ENCODE results near the gene SMIM26. TPM values are rescaled to one million over a fixed set of nuclear protein-coding genes. Genes with fewer than 3 reads are reported as not detected.
A peak's percentile ranks its signal among the peaks of the same experiment; 100 is the strongest.

Gene SMIM26
- total and polyA plus RNA-seq, 2 of the 13 experiments (the other 11 are each of a cell fraction or from before 2014, with no cell fraction given), result 214 to 249 TPM

- peak overlapping the region; percentile 74 for H2AFZ ChIP-seq (ENCODE audit: low read length)
- 9% methylated on average over 18 of the region's 18 CpGs for WGBS (ENCODE audit: low lambda C conversion rate)
- H3K9me3 ChIP-seq (ENCODE audit: low read length), result no peaks in the 10 kb centered on the region
- ChIA-PET POLR2A (interaction anchor here (0.9 to 1.5 kb wide), 3 partner anchors 24 to 122 kb away, joined by 4 to 6 read pairs (median 5); partner anchors contain the start of genes DZANK1, POLR3F and SEC23B), CTCF (ENCODE audit: low intra/inter-chr PET ratio, low total read pairs) (no interaction called here)
- peak overlapping the region; percentile 67 to 80 (median 80) for H3K4me3 ChIP-seq (replicated peaks in 1 of 3; ENCODE audit: insufficient read depth in 1 of 3, low read depth in 2 of 3, low read length in 3 of 3)
- intact Hi-C loops (cut with micrococcal nuclease; ENCODE audit: unreplicated experiment) (loop anchor here (5.0 kb wide), 2 partner anchors 121 to 204 kb away; partner anchors contain the start of genes DZANK1 and POLR3F), in situ Hi-C loops (cut with HindIII; ENCODE audit: extremely low pct_ligation_motif_present, low pct_unique_long_range_greater_than_20kb) (no loop called here)
- ATAC-seq (peak; percentile 16), FAIRE-seq (no peak), DNase-seq (ENCODE audit: low spot score) (no peak)
- TSS peak; percentile 54 for BruUV-seq (replicated peaks)
- peak overlapping the region; percentile 95 for H3K4me2 ChIP-seq (ENCODE audit: low read depth, low read length)
- H3K79me2 ChIP-seq (ENCODE audit: insufficient read depth, low read length), result peaks cover 4% of the 10 kb centered on the region
- H4K20me1 ChIP-seq (ENCODE audit: insufficient read depth, low read length), result no peaks in the 10 kb centered on the region
- peaks cover 50% of the 10 kb centered on the region for H3K4me1 ChIP-seq (ENCODE audit: insufficient read depth, low read length)
- H3K27ac ChIP-seq (ENCODE audit: extremely low read length, insufficient read depth, low read length), result peak overlapping the region; percentile 36
- peak overlapping the region; percentile 74 for H3K9ac ChIP-seq (ENCODE audit: insufficient read depth, low read depth, low read length)
- H3K36me3 ChIP-seq (replicated peaks in 1 of 2; ENCODE audit: control insufficient read depth in 1 of 2, insufficient read depth in 2 of 2, low read length in 2 of 2), result 0 out of 5 replicates have a peak, but pooled peaks cover 0 to under 1% of the 10 kb centered on the region in 2 experiments
- no peaks in the 10 kb centered on the region for H3K27me3 ChIP-seq (ENCODE audit: control insufficient read depth in 1 of 2, insufficient read depth in 2 of 2, low read length in 2 of 2)
- no peak for TF ChIP-seq ZBTB33 (CRISPR knock-in tag; IDR thresholded peaks at IDR 0.05)
- TF ChIP-seq MXD4 (CRISPR knock-in tag; IDR thresholded peaks at IDR 0.05), result no peak
- no peak for TF ChIP-seq TRIM24 (CRISPR knock-in tag; IDR thresholded peaks at IDR 0.05)
- no peak for TF ChIP-seq MAX (IDR thresholded peaks at IDR 0.05)
- no peak for TF ChIP-seq ZNF777 (CRISPR knock-in tag; IDR thresholded peaks at IDR 0.05)
- 0 out of 2 replicates have a peak, but pooled peaks have one; percentile 44 for TF ChIP-seq ZNF350 (CRISPR knock-in tag; IDR thresholded peaks at IDR 0.05; ENCODE audit: borderline replicate concordance, low read depth)
- TF ChIP-seq PRDM15 (CRISPR knock-in tag; IDR thresholded peaks at IDR 0.05), result no peak
- TF ChIP-seq ZNF501 (CRISPR knock-in tag; IDR thresholded peaks at IDR 0.05), result 0 out of 2 replicates have a peak, but pooled peaks have one; percentile 3
- no peak for TF ChIP-seq STAG1 (CRISPR knock-in tag; IDR thresholded peaks at IDR 0.05)
- TF ChIP-seq CBX2 (IDR thresholded peaks at IDR 0.05; ENCODE audit: low read depth, low read length), result no peak
- TF ChIP-seq CBX2 (CRISPR knock-in tag; IDR thresholded peaks at IDR 0.05; ENCODE audit: low read depth), result no peak
- no peak for TF ChIP-seq GATAD1 (CRISPR knock-in tag; IDR thresholded peaks at IDR 0.05)
- no peak for TF ChIP-seq AKAP8 (CRISPR knock-in tag; IDR thresholded peaks at IDR 0.05)
- peak; percentile 50 for TF ChIP-seq MED8 (CRISPR knock-in tag; IDR thresholded peaks at IDR 0.05; ENCODE audit: insufficient replicate concordance)
- no peak for TF ChIP-seq MTA1 (CRISPR knock-in tag; IDR thresholded peaks at IDR 0.05; ENCODE audit: borderline replicate concordance)
- TF ChIP-seq BORCS8-MEF2B (CRISPR knock-in tag; IDR thresholded peaks at IDR 0.05), result no peak
- TF ChIP-seq ZBTB26 (CRISPR knock-in tag; IDR thresholded peaks at IDR 0.05; ENCODE audit: borderline replicate concordance), result no peak
- TF ChIP-seq SOX6 (IDR thresholded peaks at IDR 0.05), result no peak
- TF ChIP-seq SOX6 (CRISPR knock-in tag; IDR thresholded peaks at IDR 0.05), result peak; percentile 30; the same call in 1 of the 2 replicates
- no peak for TF ChIP-seq ZNF3 (CRISPR knock-in tag; IDR thresholded peaks at IDR 0.05)
These were observed 21.3 kb downstream of the SMIM26 start for GRCh38 chr20:18588574-18588933.

Data from HepG2 (cell line).